ENCODE results near the gene CRLF3.
"Not testable (repeated sequence)": the region's sequence is repeated elsewhere in the genome, so short reads cannot be mapped to it uniquely, and the experiment has no call there.

Gene CRLF3

DNA sequence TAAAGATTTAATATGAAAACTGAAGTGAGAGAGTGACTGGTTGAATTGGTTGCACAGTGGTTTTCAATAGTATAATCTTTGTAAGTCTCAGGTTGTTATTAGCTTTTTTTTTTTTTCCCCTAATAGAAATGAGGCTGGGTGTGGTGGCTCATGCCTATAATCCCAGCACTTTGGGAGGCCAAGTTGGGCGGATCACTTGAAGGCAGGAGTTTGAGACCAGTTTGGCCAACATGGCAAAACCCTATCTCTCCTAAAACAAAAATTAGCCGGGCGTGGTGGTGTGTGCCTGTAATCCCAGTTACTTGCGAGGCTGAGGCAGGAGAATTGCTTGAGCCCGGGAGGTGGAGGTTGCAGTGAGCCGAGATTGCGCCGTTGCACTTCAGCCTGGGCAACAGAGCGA lies 89.3 kb downstream of the CRLF3 start:
- not testable (repeated sequence) for DNase-seq

DNA sequence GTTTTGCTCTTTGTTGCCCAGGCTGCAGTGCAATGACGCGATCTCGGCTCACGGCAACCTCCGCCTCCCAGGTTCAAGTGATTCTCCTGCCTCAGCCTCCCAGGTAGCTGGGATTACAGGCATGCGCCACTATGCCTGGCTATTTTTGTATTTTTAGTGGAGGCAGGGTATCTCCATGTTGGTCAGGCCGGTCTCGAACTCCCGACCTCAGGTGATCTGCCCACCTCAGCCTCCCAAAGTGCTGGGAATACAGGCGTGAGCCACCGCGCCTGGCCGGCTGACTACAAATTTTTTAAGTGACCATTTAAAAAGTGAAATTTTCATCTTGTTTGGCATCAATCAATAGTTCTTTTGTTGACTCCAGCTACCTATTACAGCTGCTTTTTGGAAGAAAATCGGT lies 90.3 kb downstream of the CRLF3 start:
- DNase-seq, result not testable (repeated sequence)
